HG02981 (cell line): ENCODE measurements around the gene C1orf35.

Experiments used
- ATAC-seq: cut with Tn5 transposase; IDR thresholded peaks from one replicate; pipeline ENCODE4 v1.9.1; 2021; ENCODE audit warnings: mild to moderate bottlenecking, moderate library complexity; ENCODE audit not compliant: unreplicated experiment

Gene C1orf35

DNA sequence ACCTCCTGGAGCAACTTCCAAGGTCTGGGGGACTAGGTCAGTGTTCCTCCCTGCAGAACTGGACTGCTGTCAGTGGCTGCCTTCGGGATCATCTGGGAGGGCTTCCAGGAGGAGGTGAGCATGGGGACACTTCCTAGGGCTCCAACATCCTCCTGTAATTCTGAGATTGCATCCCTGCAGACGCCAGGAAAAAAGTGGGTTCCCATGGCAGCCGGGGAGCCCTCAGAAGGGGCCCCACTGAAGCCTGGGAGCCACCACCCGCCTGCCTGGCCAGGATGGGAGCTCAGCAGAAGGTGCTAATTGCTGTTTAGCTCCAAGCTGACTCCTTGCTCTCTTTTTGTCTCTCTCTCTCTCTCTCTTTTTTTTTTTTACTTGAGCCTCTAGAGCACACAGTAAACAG is 36.7 kb downstream of the C1orf35 start:
- ATAC-seq = no peak

DNA sequence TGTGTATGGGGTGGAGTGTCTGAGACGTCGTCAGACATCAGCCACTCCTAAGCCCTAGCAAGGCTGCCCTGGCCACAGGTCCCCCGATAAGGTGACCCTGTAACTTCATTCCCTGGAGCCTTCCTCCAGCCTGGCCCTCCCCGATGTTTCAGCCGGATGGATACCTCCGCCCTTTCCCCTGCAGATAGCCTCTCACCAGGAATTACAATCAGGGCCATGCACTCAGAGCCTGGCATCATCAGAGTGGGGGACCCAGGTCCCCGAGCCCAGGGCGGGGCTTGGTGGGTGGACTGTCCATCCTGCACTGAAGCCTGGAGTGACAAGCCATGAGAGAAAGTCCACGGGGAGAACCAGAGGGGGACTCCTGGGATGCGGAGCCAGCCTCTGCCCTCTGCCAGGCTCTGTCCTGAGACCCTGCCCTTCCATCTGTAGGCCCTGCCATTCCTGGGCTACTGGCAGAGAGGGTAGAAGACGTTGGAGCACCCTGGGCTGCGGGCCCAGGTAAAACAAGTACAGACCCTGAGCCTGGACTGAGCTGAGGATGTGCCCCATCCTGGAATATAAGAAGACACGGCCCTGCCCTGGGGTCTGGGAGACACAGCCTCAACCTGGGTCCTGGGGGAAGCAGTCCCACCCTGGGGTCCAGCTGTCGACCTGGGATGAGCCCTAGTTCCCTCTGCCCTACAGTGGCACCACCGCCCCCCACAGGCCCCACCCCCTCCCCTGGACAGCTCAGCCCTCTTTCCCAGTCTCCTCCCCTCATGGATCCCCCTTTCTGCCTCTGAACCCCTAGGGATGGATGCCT is 37.4 kb downstream of the C1orf35 start:
- ATAC-seq = no peak

- ATAC-seq = no peak
These were observed 38.2 kb downstream of the C1orf35 start for GRCh38 chr1:228064741-228065542.

DNA sequence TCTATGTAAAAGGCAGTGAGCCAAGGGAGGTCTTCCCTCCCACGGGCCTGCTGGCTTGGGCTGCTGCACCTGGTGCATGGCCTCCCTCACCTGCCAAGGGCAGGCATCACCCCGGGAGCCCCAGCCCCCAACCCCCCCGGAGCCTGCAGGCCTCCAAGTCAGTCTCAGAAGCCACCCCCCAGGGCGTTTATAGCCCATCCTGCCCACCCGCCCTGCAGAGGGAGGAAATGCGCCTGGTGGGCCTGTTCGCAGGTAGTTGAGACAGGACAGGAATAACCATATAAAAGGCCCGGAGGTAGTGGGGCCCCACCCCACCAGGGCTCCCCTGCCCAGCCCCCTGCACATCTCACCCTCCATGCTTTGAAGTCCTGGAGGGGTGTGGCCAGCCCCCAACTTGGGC is 38.8 kb downstream of the C1orf35 start:
- ATAC-seq = no peak

DNA sequence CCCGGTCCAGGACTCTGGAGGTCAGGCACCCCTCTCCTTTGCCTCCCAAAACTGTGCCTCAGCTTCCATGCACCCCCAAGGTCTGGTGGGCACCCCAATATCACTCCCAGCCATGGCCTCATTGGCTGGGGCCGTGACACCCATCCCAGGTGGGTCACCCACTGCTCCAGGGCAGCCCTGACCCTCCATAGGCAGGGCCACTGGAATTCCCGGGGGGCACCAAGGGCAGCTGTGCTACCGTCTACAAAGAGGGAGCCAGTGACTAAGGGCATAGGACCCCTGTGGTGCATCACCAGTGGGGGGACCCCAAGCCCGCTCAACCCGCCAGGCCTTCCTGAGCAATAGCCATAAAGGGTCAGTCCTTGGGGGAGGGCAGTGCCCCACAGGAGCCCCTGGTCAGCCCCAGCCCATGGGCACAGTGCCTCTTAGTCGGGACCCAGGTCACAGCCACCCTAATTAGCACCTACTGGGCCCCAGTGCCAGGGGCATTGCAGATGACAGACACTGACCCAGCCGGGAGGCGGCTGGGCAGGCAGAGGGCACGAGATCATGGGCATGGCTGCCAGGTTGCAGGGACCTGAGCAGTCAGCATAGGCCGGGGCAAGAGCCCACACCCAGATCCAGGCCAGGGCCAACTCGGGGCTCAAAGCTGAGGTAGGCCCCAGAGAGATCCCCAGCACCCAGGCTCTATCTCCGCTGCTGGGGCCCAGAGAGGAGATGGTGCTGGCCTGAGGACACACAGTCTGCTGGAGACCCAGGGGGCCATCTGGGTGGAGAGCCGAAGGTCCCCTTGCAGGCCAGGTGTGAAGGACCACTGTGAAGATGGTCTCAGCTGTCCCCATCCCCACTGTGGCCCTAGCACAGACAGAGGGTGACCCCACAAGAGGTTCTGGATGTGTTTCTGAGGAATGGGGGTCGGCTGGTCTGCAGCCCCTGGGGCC is 39.6 kb downstream of the C1orf35 start:
- no peak for ATAC-seq

DNA sequence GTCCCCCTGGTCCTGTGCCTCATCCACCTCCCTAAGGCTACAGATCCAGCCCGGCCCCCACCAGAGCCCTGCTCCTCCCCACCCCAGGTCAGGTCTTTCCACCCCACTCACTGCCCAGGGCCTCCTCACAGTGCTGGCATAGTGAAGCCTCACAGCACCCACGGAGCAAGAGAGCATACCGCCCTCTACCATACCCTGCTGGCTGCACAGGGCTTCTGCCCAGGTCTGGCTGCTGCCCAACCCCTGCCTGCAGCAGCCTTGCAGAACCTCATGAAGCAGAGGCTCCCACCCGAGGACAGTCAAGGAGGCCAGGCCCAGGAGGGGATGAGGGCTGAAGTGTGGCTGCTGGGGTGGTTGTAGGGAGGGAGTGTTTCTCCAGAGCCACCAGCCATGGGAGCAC is 40.3 kb downstream of the C1orf35 start:
- ATAC-seq = no peak

- no peak for ATAC-seq
These were observed 40.9 kb downstream of the C1orf35 start for GRCh38 chr1:228062085-228062791.

DNA sequence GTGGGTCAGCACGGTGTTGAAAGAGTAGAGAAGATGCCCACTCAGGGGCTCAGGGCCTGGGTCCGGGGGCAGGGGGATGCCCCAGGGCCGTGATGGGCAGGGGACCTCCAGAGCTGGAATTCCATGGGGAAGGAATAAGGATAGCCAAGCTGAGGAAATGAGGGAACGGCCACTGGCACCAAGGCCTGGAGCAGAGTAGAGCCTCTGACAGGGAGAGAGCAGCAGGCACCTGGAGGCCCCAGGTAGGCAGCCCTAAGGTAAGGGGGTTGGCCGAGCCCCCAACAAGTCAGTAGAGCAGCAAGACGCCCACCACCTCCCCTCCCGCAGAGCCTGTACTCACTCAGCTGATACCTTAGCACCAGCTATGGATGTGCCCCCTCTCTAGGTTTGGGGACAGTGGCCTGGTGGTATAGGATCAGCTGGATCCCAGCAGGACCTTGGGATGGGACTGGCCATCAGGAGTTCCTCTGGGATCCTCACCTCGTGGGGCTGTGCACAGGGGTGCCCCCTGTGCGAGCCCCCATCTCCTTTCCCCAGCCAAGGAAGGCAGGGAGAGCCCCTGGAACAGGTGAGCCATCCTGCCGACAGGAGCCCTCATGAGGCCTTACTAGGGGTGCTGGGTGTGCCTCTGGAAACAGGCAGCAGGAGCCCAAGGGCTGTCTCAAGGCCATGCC is 41.6 kb downstream of the C1orf35 start:
- no peak for ATAC-seq

GRCh38 chr1:228060458-228061190 is 42.5 kb downstream of the C1orf35 start:
- no peak for ATAC-seq

DNA sequence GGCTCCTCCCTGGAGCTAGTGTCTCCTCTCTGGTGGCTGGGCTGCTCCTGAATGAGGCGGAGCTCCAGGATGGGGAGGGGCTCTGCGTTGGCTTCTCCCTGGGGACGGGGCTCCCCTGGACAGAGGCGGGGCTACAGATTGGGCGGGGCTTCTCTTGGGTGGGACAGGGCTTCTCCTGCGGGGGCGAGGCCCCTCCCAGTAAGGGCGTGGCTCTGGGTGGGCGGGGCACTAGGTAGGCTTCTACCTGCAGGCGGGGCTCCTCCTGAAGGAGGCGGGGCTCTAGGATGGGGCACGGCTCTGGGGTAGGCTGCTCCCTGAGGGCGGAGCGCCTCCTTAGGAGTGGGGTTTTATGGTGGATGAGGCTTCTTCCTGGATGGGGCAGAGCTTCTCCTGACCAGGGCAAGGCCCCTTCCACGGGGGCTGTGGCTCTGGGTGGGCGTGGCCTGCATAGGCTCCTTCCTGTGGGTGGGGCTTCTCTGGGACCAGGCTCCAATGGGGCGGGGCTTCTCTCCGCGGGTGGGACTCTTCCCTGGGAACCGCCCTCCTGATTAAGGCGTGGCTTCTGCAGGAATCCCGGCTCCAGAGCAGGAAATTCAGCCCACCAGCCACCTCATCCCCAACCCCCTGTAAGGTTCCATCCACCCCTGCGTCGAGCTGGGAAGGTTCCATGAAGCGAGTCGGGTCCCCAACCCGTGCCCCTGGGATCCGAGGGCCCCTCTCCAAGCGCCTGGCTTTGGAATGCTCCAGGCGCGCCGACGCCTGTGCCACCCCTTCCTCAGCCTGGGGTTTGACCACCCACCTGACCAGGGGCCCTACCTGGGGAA is 43.3 kb downstream of the C1orf35 start:
- peak; percentile 52 for ATAC-seq

GRCh38 chr1:228058949-228059633 is 44.0 kb downstream of the C1orf35 start:
- peak; percentile 16 for ATAC-seq

DNA sequence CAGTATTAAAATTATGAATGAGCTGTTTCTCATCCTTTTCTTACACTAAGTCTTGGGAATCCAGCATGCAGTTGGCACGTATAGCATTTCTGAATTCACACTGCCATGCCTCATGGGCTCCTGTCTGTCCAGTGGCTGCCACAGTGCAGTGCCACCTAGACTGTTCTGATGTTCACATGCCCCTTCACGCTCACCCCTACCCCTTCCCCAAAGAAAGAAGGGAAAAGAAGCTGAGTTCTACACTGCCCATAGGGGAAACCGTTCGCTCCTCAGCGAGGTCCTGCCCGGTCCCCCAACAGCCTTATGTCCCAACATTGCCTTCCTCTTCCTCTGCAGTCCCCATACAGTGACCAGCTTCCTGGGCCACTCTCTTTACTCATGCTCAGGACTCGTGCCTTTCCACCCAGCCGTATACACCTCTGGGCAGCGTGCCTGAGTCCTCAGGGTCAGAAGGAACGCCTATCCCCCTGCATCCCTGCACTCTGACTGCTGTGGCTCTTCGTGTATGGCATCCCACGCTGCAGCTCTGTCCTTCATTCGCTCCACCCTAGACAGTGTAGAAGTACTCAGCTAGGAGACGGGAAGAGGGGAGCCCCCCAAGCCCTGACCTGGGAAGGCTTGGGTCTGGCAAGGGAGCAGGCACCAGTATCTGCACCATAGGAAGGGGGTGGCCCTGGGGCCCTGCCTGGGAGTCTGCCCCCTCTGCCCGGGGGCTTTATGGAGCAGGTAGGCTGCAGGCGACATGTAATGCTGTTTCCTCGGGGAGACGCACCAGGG is 44.8 kb downstream of the C1orf35 start:
- ATAC-seq = no peak
